Memory B cell (primary cell): ENCODE measurements around the gene IREB2.
"Not testable (repeated sequence)": the region's sequence is repeated elsewhere in the genome, so short reads cannot be mapped to it uniquely, and the experiment has no call there.

Experiments
- ATAC-seq: fragments of 150-1000 bp; cut with Tn5 transposase; 2 replicates; pipeline ENCODE4 v1.10.0; 2021; ENCODE audit warnings: low read depth, mild to moderate bottlenecking, moderate library complexity
- DNase-seq, 2 donors: peaks; one replicate each; pipeline ENCODE4 v3.0.0; 2022; ENCODE audit warnings: low spot score in 2 of 2
- H3K27ac Mint-ChIP-seq: one replicate; pipeline ENCODE4 v1.8.0; 2022; ENCODE audit warnings: mild to moderate bottlenecking, moderate library complexity, mixed read lengths
- H3K27me3 Mint-ChIP-seq: one replicate; pipeline ENCODE4 v1.8.0; 2022; ENCODE audit warnings: mixed read lengths
- H3K36me3 Mint-ChIP-seq: one replicate; pipeline ENCODE4 v1.8.0; 2022; ENCODE audit warnings: mild to moderate bottlenecking, mixed read lengths
- H3K4me1 Mint-ChIP-seq: one replicate; pipeline ENCODE4 v1.8.0; 2022; ENCODE audit warnings: mixed read lengths
- H3K4me3 Mint-ChIP-seq: one replicate; pipeline ENCODE4 v1.8.0; 2022; ENCODE audit warnings: mild to moderate bottlenecking, moderate library complexity, mixed read lengths
- H3K9me3 Mint-ChIP-seq: one replicate; pipeline ENCODE4 v1.8.0; 2022; ENCODE audit warnings: mixed read lengths

The IREB2 gene

GRCh38 chr15:78506971-78507830, 69.2 kb downstream of the IREB2 start, which contains the start of gene HYKK:
TSS of gene HYKK (plus strand) at chr15:78507577. CDS start at chr15:78513089, 5,512 bp downstream.
- Mint-ChIP-seq H3K4me3 (peak within 1 kb of the TSS; percentile 84), H3K9me3 (no peaks in the 10 kb centered on the region)

GRCh38 chr15:78507831-78508160, 69.8 kb downstream of the IREB2 start:
- Mint-ChIP-seq H3K4me3 (peak overlapping the region; percentile 84), H3K4me1 (peaks cover 8% of the 10 kb centered on the region), H3K27me3 (peaks cover 4% of the 10 kb centered on the region), H3K9me3 (no peaks in the 10 kb centered on the region), H3K27ac (peak overlapping the region; percentile 5), H3K36me3 (no peaks in the 10 kb centered on the region)
- DNase-seq: peak in 1 of 2 donors; percentile 34
- peak; percentile 31 for ATAC-seq

More at GRCh38 chr15:78506971-78507830, 69.2 kb downstream of the IREB2 start, which contains the start of gene HYKK:
- peaks cover 4% of the 10 kb centered on the region for H3K27me3 Mint-ChIP-seq
- DNase-seq (peak; percentile 10 to 25), ATAC-seq (peak; percentile 70)
- H3K27ac Mint-ChIP-seq: peak within 1 kb of the TSS; percentile 5
- H3K36me3 Mint-ChIP-seq: no peaks in the 10 kb centered on the region
- H3K4me1 Mint-ChIP-seq: peaks cover 8% of the 10 kb centered on the region

GRCh38 chr15:78508272-78508671, 70.3 kb downstream of the IREB2 start:
- Mint-ChIP-seq H3K36me3 (no peaks in the 10 kb centered on the region), H3K4me1 (peaks cover 8% of the 10 kb centered on the region), H3K27ac (no peak overlapping the region), H3K4me3 (peak overlapping the region; percentile 84), H3K27me3 (peaks cover 4% of the 10 kb centered on the region), H3K9me3 (no peaks in the 10 kb centered on the region)
- no peak for DNase-seq
- ATAC-seq: no peak

DNA sequence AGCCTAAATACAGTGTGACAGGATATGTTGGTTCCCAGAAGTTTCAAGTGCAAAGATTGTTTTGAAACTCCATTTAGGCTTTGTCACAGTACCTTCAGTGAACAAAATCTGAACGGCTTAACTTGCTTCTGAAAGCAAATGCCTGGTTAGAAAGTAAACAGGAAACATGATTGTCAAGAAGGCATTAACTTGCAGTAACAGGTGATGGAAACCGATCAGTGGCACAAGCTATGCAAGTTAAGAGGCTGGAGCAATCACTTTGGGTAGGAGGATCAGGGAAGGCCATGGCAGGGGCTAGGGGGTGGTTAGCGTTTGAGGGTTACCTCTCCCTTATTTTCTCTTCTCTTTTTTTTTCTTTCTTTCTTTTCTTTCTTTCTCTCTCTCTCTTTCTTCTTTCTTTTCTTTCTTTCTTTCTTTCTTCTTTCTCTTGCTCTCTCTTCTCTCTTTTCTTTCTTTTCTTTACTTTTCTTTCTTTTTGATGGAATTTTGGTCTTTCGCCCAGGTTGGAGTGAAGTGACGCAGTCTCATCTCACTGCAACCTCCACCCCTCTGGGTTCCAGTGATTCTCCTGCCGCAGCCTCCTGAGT, 71.8 kb downstream of the IREB2 start:
- H3K36me3 Mint-ChIP-seq: no peaks in the 10 kb centered on the region
- no peak overlapping the region for H3K27ac Mint-ChIP-seq
- ATAC-seq (no peak), DNase-seq (no peak)
- peaks cover 6% of the 10 kb centered on the region for H3K27me3 Mint-ChIP-seq
- no peak overlapping the region for H3K4me3 Mint-ChIP-seq
- no peaks in the 10 kb centered on the region for H3K9me3 Mint-ChIP-seq
- peaks cover 8% of the 10 kb centered on the region for H3K4me1 Mint-ChIP-seq

GRCh38 chr15:78520035-78520434, 82.0 kb downstream of the IREB2 start:
- H3K4me1 Mint-ChIP-seq, H3K27ac Mint-ChIP-seq, ATAC-seq, DNase-seq, H3K9me3 Mint-ChIP-seq, H3K4me3 Mint-ChIP-seq, H3K27me3 Mint-ChIP-seq, H3K36me3 Mint-ChIP-seq: not testable (repeated sequence)

GRCh38 chr15:78524230-78524629, 86.2 kb downstream of the IREB2 start:
- no peak overlapping the region for H3K4me3 Mint-ChIP-seq
- peaks cover 1% of the 10 kb centered on the region for H3K9me3 Mint-ChIP-seq
- no peak overlapping the region for H3K27ac Mint-ChIP-seq
- H3K27me3 Mint-ChIP-seq: no peaks in the 10 kb centered on the region
- no peak for DNase-seq
- H3K4me1 Mint-ChIP-seq: no peaks in the 10 kb centered on the region
- no peaks in the 10 kb centered on the region for H3K36me3 Mint-ChIP-seq
- ATAC-seq: no peak

DNA sequence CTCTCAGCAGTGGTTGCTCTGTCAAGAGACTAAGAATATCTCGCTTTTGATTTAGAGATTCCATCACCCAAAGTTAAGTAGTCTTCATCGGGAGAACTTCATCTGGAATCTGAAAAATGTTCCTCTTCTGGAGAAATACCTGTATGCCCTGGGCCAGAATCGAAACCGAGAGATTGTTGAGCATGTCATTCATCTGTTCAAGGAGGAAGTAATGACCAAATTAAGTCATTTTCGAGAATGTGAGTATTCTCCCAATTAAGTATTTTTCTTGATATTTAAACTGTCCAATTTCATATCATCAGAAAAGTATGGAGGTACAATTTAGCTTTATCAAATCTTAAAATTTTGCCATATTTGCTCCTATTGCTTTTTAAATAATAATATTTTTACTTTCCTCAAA, 89.3 kb downstream of the IREB2 start:
- Mint-ChIP-seq H3K27me3 (no peaks in the 10 kb centered on the region), H3K27ac (no peak overlapping the region), H3K36me3 (no peaks in the 10 kb centered on the region), H3K4me1 (no peaks in the 10 kb centered on the region), H3K9me3 (peaks cover 1% of the 10 kb centered on the region), H3K4me3 (peak overlapping the region; percentile 4)
- ATAC-seq: no peak
- no peak for DNase-seq

GRCh38 chr15:78533331-78533730, 95.3 kb downstream of the IREB2 start:
- Mint-ChIP-seq H3K4me1 (no peaks in the 10 kb centered on the region), H3K27me3 (no peaks in the 10 kb centered on the region), H3K36me3 (no peaks in the 10 kb centered on the region), H3K9me3 (no peaks in the 10 kb centered on the region), H3K4me3 (no peak overlapping the region), H3K27ac (no peak overlapping the region)
- no peak for DNase-seq
- ATAC-seq: no peak

DNA sequence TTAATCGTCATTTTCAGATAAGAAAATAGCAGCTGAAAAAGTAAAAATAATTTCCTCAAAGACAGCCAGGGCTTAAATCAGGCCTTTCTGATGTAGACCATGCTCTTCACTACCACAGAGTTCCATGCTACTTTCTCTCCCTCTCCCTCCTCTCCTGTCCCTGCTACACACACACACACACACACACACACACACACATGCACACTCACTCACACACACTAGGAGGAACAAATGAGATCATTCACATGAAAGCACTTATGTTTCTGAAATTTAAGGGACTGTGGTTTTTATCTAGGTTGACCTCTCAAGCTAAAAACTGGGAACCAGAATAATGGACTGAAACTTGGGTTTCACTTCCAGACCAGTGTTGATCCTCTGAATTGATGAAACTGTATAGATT, 98.1 kb downstream of the IREB2 start:
- ATAC-seq (no peak), DNase-seq (no peak)
- Mint-ChIP-seq H3K9me3 (peaks cover 1% of the 10 kb centered on the region), H3K36me3 (no peaks in the 10 kb centered on the region), H3K27ac (no peak overlapping the region), H3K27me3 (no peaks in the 10 kb centered on the region), H3K4me1 (peaks cover 6% of the 10 kb centered on the region), H3K4me3 (no peak overlapping the region)

- Mint-ChIP-seq H3K36me3 (peaks cover 2% of the 10 kb centered on the region), H3K9me3 (peaks cover 1% of the 10 kb centered on the region), H3K27me3 (no peaks in the 10 kb centered on the region), H3K4me3 (no peak overlapping the region), H3K4me1 (peaks cover 13% of the 10 kb centered on the region), H3K27ac (no peak overlapping the region)
- DNase-seq (no peak), ATAC-seq (no peak)
Measured at GRCh38 chr15:78537266-78537905, 99.4 kb downstream of the IREB2 start.

DNA sequence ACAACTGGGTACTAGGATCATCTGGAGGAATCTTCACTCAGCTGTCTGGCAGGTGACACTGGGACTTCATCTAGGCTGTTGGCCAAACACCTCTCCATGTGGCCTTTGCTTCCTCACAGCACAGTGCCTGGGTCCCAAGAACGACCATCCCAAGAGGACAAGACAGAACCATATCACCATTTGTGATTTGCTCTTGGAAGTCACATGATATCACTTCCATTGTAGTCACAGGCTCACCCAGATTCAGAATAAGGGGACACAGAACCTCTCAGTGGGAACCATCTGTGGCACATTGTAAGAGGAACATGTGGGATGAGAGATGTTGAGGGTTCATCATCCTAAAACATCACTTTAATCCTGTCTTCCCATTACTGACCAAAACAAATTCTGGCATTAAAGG, 100.3 kb downstream of the IREB2 start:
- ATAC-seq: no peak
- Mint-ChIP-seq H3K36me3 (peaks cover 4% of the 10 kb centered on the region), H3K27me3 (no peaks in the 10 kb centered on the region), H3K9me3 (peaks cover 1% of the 10 kb centered on the region), H3K27ac (no peak overlapping the region), H3K4me1 (peaks cover 15% of the 10 kb centered on the region), H3K4me3 (no peak overlapping the region)
- DNase-seq: no peak

GRCh38 chr15:78539464-78540140, 101.6 kb downstream of the IREB2 start:
- H3K27ac Mint-ChIP-seq: peak overlapping the region; percentile 86
- not testable (repeated sequence) for H3K9me3 Mint-ChIP-seq, ATAC-seq, DNase-seq, H3K36me3 Mint-ChIP-seq, H3K27me3 Mint-ChIP-seq
- H3K4me3 Mint-ChIP-seq: peak overlapping the region; percentile 88
- peaks cover 15% of the 10 kb centered on the region for H3K4me1 Mint-ChIP-seq

GRCh38 chr15:78540141-78540870, 102.3 kb downstream of the IREB2 start, which contains the start of gene PSMA4:
TSS of gene PSMA4 (plus strand) at chr15:78540444. CDS start at chr15:78541928, 1,484 bp downstream.
- Mint-ChIP-seq H3K4me1 (peaks cover 15% of the 10 kb centered on the region), H3K27me3 (no peaks in the 10 kb centered on the region), H3K36me3 (peaks cover 4% of the 10 kb centered on the region), H3K4me3 (peak within 1 kb of the TSS; percentile 88), H3K9me3 (peaks cover 1% of the 10 kb centered on the region), H3K27ac (peak within 1 kb of the TSS; percentile 86)
- DNase-seq: peak; percentile 94 to 97
- ATAC-seq: peak; percentile 85
